B cell (primary cell): ENCODE results near the gene PACSIN3. TPM values are rescaled to one million over a fixed set of nuclear protein-coding genes. Genes with fewer than 3 reads are reported as not detected.

ENCODE experiments used
- ATAC-seq: fragments of 200-7000 bp; cut with Tn5 transposase; one replicate; pipeline ENCODE4 v1.10.0; 2021; ENCODE audit warnings: low read depth, mild to moderate bottlenecking, moderate number of reproducible peaks, moderate library complexity
- CTCF ChIA-PET: fragments of 350-600 bp; sonication (Branson Sonifier 250); formaldehyde crosslinking; loops from one replicate; lab custom pipeline; 2021; ENCODE audit warnings: antibody characterized with exemption, inconsistent platforms; lab: Charles Lee
- POLR2A ChIA-PET: fragments of 350-600 bp; sonication (Branson Sonifier 250); formaldehyde crosslinking; loops from one replicate; lab custom pipeline; 2021; ENCODE audit warnings: antibody characterized with exemption; lab: Charles Lee
- DNase-seq: peaks from one replicate; pipeline ENCODE4 v3.0.0; 2013
- H2AFZ ChIP-seq: 2 replicates; pipeline ENCODE4 v1.6.1; 2012; ENCODE audit warnings: mild to moderate bottlenecking, low read depth, low read length; ENCODE audit not compliant: insufficient read depth, poor library complexity, severe bottlenecking
- H3K27ac ChIP-seq, 2 donors: 1 replicate in 1 of 2; 2 replicates in 1 of 2; pipeline ENCODE4 v1.5.1; 2012 to 2013; ENCODE audit warnings: low read length in 2 of 2, mild to moderate bottlenecking in 2 of 2, moderate library complexity in 1 of 2
- H3K27me3 ChIP-seq, 4 experiments: fragments of 200-600 bp in 1 of 4; sonication (generic) in 1 of 4; replicated peaks in 1 of 4; 1 replicate in 2 of 4; 2 replicates in 2 of 4; pipeline versions ENCODE4 v1.6.1 to v1.7.0; 2013 to 2016; ENCODE audit warnings: low read length in 3 of 4, mild to moderate bottlenecking in 2 of 4, mixed read lengths in 1 of 4, moderate library complexity in 1 of 4; ENCODE audit not compliant: insufficient read depth in 4 of 4, control insufficient read depth in 3 of 4; ENCODE audit errors: control extremely low read depth in 1 of 4
- H3K36me3 ChIP-seq, 2 experiments: replicated peaks in 1 of 2; 1 replicate in 1 of 2; 2 replicates in 1 of 2; pipeline versions ENCODE4 v1.6.1 to v1.7.1; 2013; ENCODE audit warnings: low read length in 1 of 2; ENCODE audit not compliant: insufficient read depth in 2 of 2, control insufficient read depth in 1 of 2; ENCODE audit errors: control extremely low read depth in 1 of 2, extremely low read depth in 1 of 2
- H3K4me1 ChIP-seq, 2 donors: fragments of 200-600 bp in 1 of 2; sonication (generic) in 1 of 2; 1 replicate in 1 of 2; 2 replicates in 1 of 2; pipeline versions ENCODE4 v1.5.1 to v1.6.1; 2013 to 2017; ENCODE audit warnings: low read length in 2 of 2; ENCODE audit not compliant: control insufficient read depth in 2 of 2, insufficient read depth in 2 of 2
- H3K4me2 ChIP-seq: replicated peaks from 2 replicates; pipeline ENCODE3; 2012; ENCODE audit warnings: mild to moderate bottlenecking, low read depth, low read length; ENCODE audit not compliant: poor library complexity, severe bottlenecking
- H3K4me3 ChIP-seq, 5 experiments: fragments of 200-600 bp in 1 of 5; sonication (generic) in 1 of 5; 1 replicate in 3 of 5; 2 replicates in 2 of 5; pipeline versions ENCODE4 v1.5.1 to v1.7.0; 2011 to 2016; ENCODE audit warnings: low read length in 4 of 5, mild to moderate bottlenecking in 4 of 5, low read depth in 2 of 5, control low read depth in 1 of 5, moderate library complexity in 1 of 5; ENCODE audit not compliant: insufficient read depth in 1 of 5; ENCODE audit errors: control extremely low read depth in 1 of 5, extremely low read depth in 1 of 5
- H3K79me2 ChIP-seq: fragments of 200-600 bp; sonication (generic); one replicate; pipeline ENCODE4 v1.6.0; 2016; ENCODE audit warnings: low read length; ENCODE audit not compliant: control insufficient read depth, insufficient read depth
- H3K9ac ChIP-seq: fragments of 200-600 bp; sonication (generic); 2 replicates; pipeline ENCODE4 v1.6.1; 2017; ENCODE audit warnings: mild to moderate bottlenecking, low read length, moderate library complexity
- H3K9me3 ChIP-seq, 3 donors: one replicate each; pipeline versions ENCODE4 v1.6.1 to v1.7.1; 2013; ENCODE audit warnings: low read length in 2 of 3; ENCODE audit not compliant: control insufficient read depth in 2 of 3, insufficient read depth in 1 of 3; ENCODE audit errors: control extremely low read depth in 1 of 3
- H4K20me1 ChIP-seq: 2 replicates; pipeline ENCODE4 v1.6.0; 2012; ENCODE audit warnings: mild to moderate bottlenecking, low read length; ENCODE audit not compliant: insufficient read depth, control insufficient read depth, poor library complexity, severe bottlenecking
- H3K27ac Mint-ChIP-seq: one replicate; pipeline ENCODE4 v1.8.0; 2021; ENCODE audit warnings: mixed read lengths
- H3K27me3 Mint-ChIP-seq: one replicate; pipeline ENCODE4 v1.8.0; 2021; ENCODE audit warnings: mixed read lengths
- H3K4me1 Mint-ChIP-seq: one replicate; pipeline ENCODE4 v1.8.0; 2021; ENCODE audit warnings: mixed read lengths
- H3K4me3 Mint-ChIP-seq: one replicate; pipeline ENCODE4 v1.8.0; 2021; ENCODE audit warnings: mixed read lengths
- H3K9me3 Mint-ChIP-seq: one replicate; pipeline ENCODE4 v1.8.0; 2022; ENCODE audit warnings: mixed read lengths; ENCODE audit not compliant: insufficient read depth
- EZH2 ChIP-seq: IDR thresholded peaks from 2 replicates; pipeline ENCODE4 v1.6.1; 2012; ENCODE audit warnings: borderline replicate concordance, low read depth, mild to moderate bottlenecking, moderate library complexity, low read length; ENCODE audit not compliant: insufficient read depth, poor library complexity, severe bottlenecking
- WGBS: methylation state at CpG from one replicate; pipeline ENCODE4 v1.1.5; 2013; ENCODE audit warnings: missing lambda C conversion rate; ENCODE audit not compliant: insufficient coverage; 5-methylcytosine and 5-hydroxymethylcytosine counted together
- intact Hi-C: fragments of 100-400 bp; cut with micrococcal nuclease; formaldehyde crosslinking; loops from one replicate; pipeline ENCODE4 v1.10.0; 2022
- polyA plus RNA-seq: library from polyadenylated mRNA; depleted of rRNA; stranded (reverse); fragments of >200 nt; gene quantifications from 2 replicates; pipeline ENCODE4 v1.2.3, GENCODE V29; 2012
- small RNA-seq: library from RNA; depleted of rRNA; stranded (forward); fragments of <200 nt; gene quantifications from one replicate; pipeline ENCODE3, GENCODE V24; 2012; ENCODE audit warnings: low replicate concordance, low read depth; ENCODE audit not compliant: insufficient read length
- total RNA-seq, 2 donors: library from RNA; stranded (reverse); fragments of 120-200 nt in 1 of 2; gene quantifications; 1 replicate in 1 of 2; 2 replicates in 1 of 2; pipeline versions ENCODE4 v1.2.3 to v1.2.4, GENCODE V29; 2013 to 2022
- TF ChIP-seq, protein P1 (sequence below): fragments of 200-600 bp; IDR thresholded peaks from one replicate; pipeline ENCODE4 v1.8.0; 2022; ENCODE audit warnings: antibody characterized with exemption, mild to moderate bottlenecking

The PACSIN3 gene
- total and polyA plus RNA-seq, 2 donors (not counting 1 experiment from before 2014, with no cell fraction given) = 2.1 TPM; not detected in 1

DNA sequence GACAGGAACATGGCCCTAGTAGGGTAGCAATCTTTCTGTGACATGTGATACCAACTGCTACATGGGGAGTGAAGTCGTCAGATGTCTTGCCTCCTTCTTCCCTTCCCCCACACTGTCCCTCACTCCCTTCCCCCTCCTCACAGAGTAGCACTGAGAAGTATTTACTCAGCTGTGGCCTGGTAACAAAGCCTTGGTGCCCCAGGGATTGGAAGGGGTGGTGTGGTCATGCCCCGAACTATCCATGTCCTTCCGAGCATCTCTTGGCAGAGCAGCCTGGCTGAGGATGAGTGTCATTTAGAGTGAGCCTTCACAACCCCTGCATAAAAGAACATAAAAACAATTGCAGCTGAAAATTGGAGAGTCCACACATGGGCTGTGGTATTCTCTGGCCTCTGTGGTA, 55.7 kb downstream of the PACSIN3 start:
- Histone ChIP-seq H3K4me3 (no peak overlapping the region), H2AFZ (no peak overlapping the region), H3K27me3 (no peaks in the 10 kb centered on the region), H3K36me3 (no peaks in the 10 kb centered on the region), H3K79me2 (no peaks in the 10 kb centered on the region), H3K9me3 (no peaks in the 10 kb centered on the region), H3K9ac (no peak overlapping the region), H3K4me1 (no peaks in the 10 kb centered on the region), H3K4me2 (no peak overlapping the region), H4K20me1 (no peaks in the 10 kb centered on the region), H3K27ac (no peak overlapping the region)
- intact Hi-C loops = no loop called here
- WGBS = no CpG with 5 or more reads among the region's 3 CpGs
- TF ChIP-seq EZH2 = no peak
- TF ChIP-seq, protein P1, sequence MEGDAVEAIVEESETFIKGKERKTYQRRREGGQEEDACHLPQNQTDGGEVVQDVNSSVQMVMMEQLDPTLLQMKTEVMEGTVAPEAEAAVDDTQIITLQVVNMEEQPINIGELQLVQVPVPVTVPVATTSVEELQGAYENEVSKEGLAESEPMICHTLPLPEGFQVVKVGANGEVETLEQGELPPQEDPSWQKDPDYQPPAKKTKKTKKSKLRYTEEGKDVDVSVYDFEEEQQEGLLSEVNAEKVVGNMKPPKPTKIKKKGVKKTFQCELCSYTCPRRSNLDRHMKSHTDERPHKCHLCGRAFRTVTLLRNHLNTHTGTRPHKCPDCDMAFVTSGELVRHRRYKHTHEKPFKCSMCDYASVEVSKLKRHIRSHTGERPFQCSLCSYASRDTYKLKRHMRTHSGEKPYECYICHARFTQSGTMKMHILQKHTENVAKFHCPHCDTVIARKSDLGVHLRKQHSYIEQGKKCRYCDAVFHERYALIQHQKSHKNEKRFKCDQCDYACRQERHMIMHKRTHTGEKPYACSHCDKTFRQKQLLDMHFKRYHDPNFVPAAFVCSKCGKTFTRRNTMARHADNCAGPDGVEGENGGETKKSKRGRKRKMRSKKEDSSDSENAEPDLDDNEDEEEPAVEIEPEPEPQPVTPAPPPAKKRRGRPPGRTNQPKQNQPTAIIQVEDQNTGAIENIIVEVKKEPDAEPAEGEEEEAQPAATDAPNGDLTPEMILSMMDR = no peak
- no peak overlapping the region for H3K4me3 Mint-ChIP-seq
- no peaks in the 10 kb centered on the region for H3K9me3 Mint-ChIP-seq
- ATAC-seq = no peak
- CTCF ChIA-PET = no interaction called here
- POLR2A ChIA-PET = no interaction called here
- no peak for DNase-seq
- H3K4me1 Mint-ChIP-seq = no peaks in the 10 kb centered on the region
- no peak overlapping the region for H3K27ac Mint-ChIP-seq
- no peaks in the 10 kb centered on the region for H3K27me3 Mint-ChIP-seq

Small RNA genes within 50 kb of the gene (small RNA-seq; reads per million reads assigned to genes)
- not detected for gene MIR6745

Other genes with a start within 250 kb of the PACSIN3 start
- gene CSTPP1, start 249.7 kb downstream of the PACSIN3 start, total RNA-seq = 27.4 and 29.0 TPM in 2 replicates
- gene CSTPP1, start 249.7 kb downstream of the PACSIN3 start, polyA plus RNA-seq = 9.6 and 11.5 TPM in 2 replicates
- gene ARFGAP2, start 9.6 kb downstream of the PACSIN3 start, total RNA-seq = 200 and 214 TPM in 2 replicates
- gene ARFGAP2, start 9.6 kb downstream of the PACSIN3 start, polyA plus RNA-seq = 137 and 141 TPM in 2 replicates
- gene DDB2, start 28.5 kb upstream of the PACSIN3 start, total RNA-seq = 85.8 and 99.9 TPM in 2 replicates
- gene DDB2, start 28.5 kb upstream of the PACSIN3 start, polyA plus RNA-seq = 53.0 and 62.9 TPM in 2 replicates
- 23.5 and 29.5 TPM in 2 replicates for gene ACP2, start 62.4 kb upstream of the PACSIN3 start, total RNA-seq
- gene ACP2, start 62.4 kb upstream of the PACSIN3 start, polyA plus RNA-seq = 10.2 and 16.3 TPM in 2 replicates
- 7.6 and 9.6 TPM in 2 replicates for gene NR1H3, start 71.6 kb upstream of the PACSIN3 start, total RNA-seq
- 6.8 and 8.4 TPM in 2 replicates for gene NR1H3, start 71.6 kb upstream of the PACSIN3 start, polyA plus RNA-seq
- 108 and 122 TPM in 2 replicates for gene MADD, start 83.7 kb upstream of the PACSIN3 start, total RNA-seq
- gene MADD, start 83.7 kb upstream of the PACSIN3 start, polyA plus RNA-seq = 56.8 and 59.2 TPM in 2 replicates
- gene MYBPC3, start 166.3 kb upstream of the PACSIN3 start, total RNA-seq = 0.67 and 0.70 TPM in 2 replicates
- 1.4 and 1.5 TPM in 2 replicates for gene MYBPC3, start 166.3 kb upstream of the PACSIN3 start, polyA plus RNA-seq
- gene SPI1, start 192.1 kb upstream of the PACSIN3 start, total RNA-seq = 98.3 and 98.8 TPM in 2 replicates
- gene SPI1, start 192.1 kb upstream of the PACSIN3 start, polyA plus RNA-seq = 119 and 156 TPM in 2 replicates
- 33.0 and 39.4 TPM in 2 replicates for gene SLC39A13, start 222.2 kb upstream of the PACSIN3 start, total RNA-seq
- 48.6 and 55.7 TPM in 2 replicates for gene SLC39A13, start 222.2 kb upstream of the PACSIN3 start, polyA plus RNA-seq
- gene PSMC3, start 240.0 kb upstream of the PACSIN3 start, total RNA-seq = 59.9 and 62.7 TPM in 2 replicates
- 36.7 and 47.7 TPM in 2 replicates for gene PSMC3, start 240.0 kb upstream of the PACSIN3 start, polyA plus RNA-seq